WTC11 (cell line): ENCODE data around the gene RECK. TPM values are rescaled to one million over a fixed set of nuclear protein-coding genes. Genes with fewer than 3 reads are reported as not detected.
A peak's percentile ranks its signal among the peaks of the same experiment; 100 is the strongest.
"Not testable (repeated sequence)": the region's sequence is repeated elsewhere in the genome, so short reads cannot be mapped to it uniquely, and the experiment has no call there.

Experiments used
- ATAC-seq: fragments of 200-7000 bp; cut with Tn5 transposase; 2 replicates; pipeline ENCODE4 v1.10.0; 2021; ENCODE audit warnings: mild to moderate bottlenecking, moderate library complexity
- CTCF ChIA-PET: fragments of 300-600 bp; sonication (Branson Sonifier 250); formaldehyde crosslinking; loops from one replicate; lab custom pipeline; 2021; ENCODE audit warnings: antibody characterized with exemption; lab: Charles Lee
- POLR2A ChIA-PET: fragments of 350-600 bp; sonication (Branson Sonifier 250); formaldehyde crosslinking; loops from one replicate; lab custom pipeline; 2021; ENCODE audit warnings: antibody characterized with exemption; lab: Charles Lee
- DNase-seq: peaks from one replicate; pipeline ENCODE4 v3.0.0; 2021; ENCODE audit warnings: low spot score
- H3K27ac Mint-ChIP-seq: 2 replicates; pipeline ENCODE4 v1.8.0; 2021; ENCODE audit warnings: mixed read lengths
- H3K27me3 Mint-ChIP-seq: 2 replicates; pipeline ENCODE4 v1.8.0; 2021; ENCODE audit warnings: low read depth, mild to moderate bottlenecking, moderate library complexity, mixed read lengths
- H3K36me3 Mint-ChIP-seq: 2 replicates; pipeline ENCODE4 v1.8.0; 2021; ENCODE audit warnings: mixed read lengths
- H3K4me1 Mint-ChIP-seq: 2 replicates; pipeline ENCODE4 v1.8.0; 2022; ENCODE audit warnings: mixed read lengths
- H3K4me3 Mint-ChIP-seq: 2 replicates; pipeline ENCODE4 v1.8.0; 2021; ENCODE audit warnings: mild to moderate bottlenecking, moderate library complexity, mixed read lengths
- H3K9me3 Mint-ChIP-seq: 2 replicates; pipeline ENCODE4 v1.8.0; 2021; ENCODE audit warnings: mixed read lengths
- EMX1 ChIP-seq: fragments of 250-450 bp; sonication (Bioruptor Pico); IDR thresholded peaks from 2 replicates; pipeline ENCODE4 v1.8.0; 2021; ENCODE audit warnings: mild to moderate bottlenecking
- ETV6 ChIP-seq: sonication (generic); formaldehyde crosslinking; IDR thresholded peaks from 2 replicates; pipeline ENCODE4 v1.8.1; 2022; ENCODE audit warnings: mild to moderate bottlenecking, missing genetic modification reagents
- GRHL2 ChIP-seq: fragments of 250-450 bp; sonication (Bioruptor Pico); IDR thresholded peaks from 2 replicates; pipeline ENCODE4 v1.8.0; 2022; ENCODE audit warnings: mild to moderate bottlenecking, moderate library complexity; ENCODE audit not compliant: insufficient replicate concordance, severe bottlenecking
- GTF2I ChIP-seq: fragments of 250-450 bp; sonication (Bioruptor Pico); conservative IDR thresholded peaks from 2 replicates; pipeline ENCODE4 v1.4.0; 2021; ENCODE audit warnings: mild to moderate bottlenecking
- HMGA2 ChIP-seq: fragments of 250-450 bp; sonication (Bioruptor Pico); IDR thresholded peaks from 2 replicates; pipeline ENCODE4 v1.4.0; 2021; ENCODE audit warnings: mild to moderate bottlenecking, moderate library complexity
- KAT7 ChIP-seq: sonication (generic); formaldehyde crosslinking; IDR thresholded peaks from 2 replicates; pipeline ENCODE4 v1.8.1; 2023; ENCODE audit warnings: missing genetic modification reagents, mild to moderate bottlenecking, borderline replicate concordance
- MXD4 ChIP-seq: fragments of 250-450 bp; sonication (Bioruptor Pico); IDR thresholded peaks from 2 replicates; pipeline ENCODE4 v1.8.0; 2021; ENCODE audit warnings: mild to moderate bottlenecking, moderate library complexity, borderline replicate concordance
- MYBL2 ChIP-seq: sonication (generic); formaldehyde crosslinking; IDR thresholded peaks from 2 replicates; pipeline ENCODE4 v1.8.1; 2023; ENCODE audit warnings: mild to moderate bottlenecking, moderate library complexity, missing genetic modification reagents
- NFATC4 ChIP-seq: fragments of 250-450 bp; sonication (Bioruptor Pico); IDR thresholded peaks from 2 replicates; pipeline ENCODE4 v1.9.0; 2021; ENCODE audit warnings: mild to moderate bottlenecking
- NR2C2 ChIP-seq: sonication (generic); formaldehyde crosslinking; IDR thresholded peaks from 2 replicates; pipeline ENCODE4 v1.8.0; 2022; ENCODE audit warnings: mild to moderate bottlenecking, missing genetic modification reagents
- PRRX2 ChIP-seq: fragments of 250-450 bp; sonication (Bioruptor Pico); IDR thresholded peaks from 2 replicates; pipeline ENCODE4 v1.8.0; 2021; ENCODE audit warnings: mild to moderate bottlenecking
- ZNF232 ChIP-seq: sonication (generic); formaldehyde crosslinking; IDR thresholded peaks from 2 replicates; pipeline ENCODE4 v1.8.0; 2022; ENCODE audit warnings: mild to moderate bottlenecking, missing genetic modification reagents
- ZNF416 ChIP-seq: fragments of 250-450 bp; sonication (Bioruptor Pico); IDR thresholded peaks from 2 replicates; pipeline ENCODE4 v1.9.0; 2021; ENCODE audit warnings: mild to moderate bottlenecking, inconsistent platforms
- ZNF423 ChIP-seq: fragments of 250-450 bp; sonication (Bioruptor Pico); IDR thresholded peaks from 2 replicates; pipeline ENCODE4 v2.1.2; 2022; ENCODE audit warnings: mild to moderate bottlenecking, moderate library complexity
- total RNA-seq: library from RNA; stranded (reverse); gene quantifications from 3 replicates; pipeline ENCODE4 v1.2.3, GENCODE V29; 2021
- TF ChIP-seq, protein P1 (sequence below): fragments of 200-600 bp; IDR thresholded peaks from 2 replicates; pipeline ENCODE4 v1.8.0; 2022; ENCODE audit warnings: antibody characterized with exemption
- TF ChIP-seq, protein P2 (sequence below): fragments of 250-450 bp; sonication (Bioruptor Pico); IDR thresholded peaks from 2 replicates; pipeline ENCODE4 v1.9.0; 2021; ENCODE audit warnings: mild to moderate bottlenecking, borderline replicate concordance
- TF ChIP-seq, protein P3 (sequence below): sonication (generic); formaldehyde crosslinking; IDR thresholded peaks from 2 replicates; pipeline ENCODE4 v1.8.1; 2022; ENCODE audit warnings: mild to moderate bottlenecking, missing genetic modification reagents, moderate library complexity, borderline replicate concordance
- TF ChIP-seq, protein P4 (sequence below): sonication (generic); formaldehyde crosslinking; IDR thresholded peaks from 2 replicates; pipeline ENCODE4 v1.8.1; 2023; ENCODE audit warnings: mild to moderate bottlenecking, missing genetic modification reagents
- TF ChIP-seq, protein P5 (sequence below): fragments of 250-450 bp; sonication (Bioruptor Pico); IDR thresholded peaks from 2 replicates; pipeline ENCODE4 v1.9.0; 2021; ENCODE audit warnings: moderate library complexity, mild to moderate bottlenecking, inconsistent platforms, borderline replicate concordance

Gene RECK
- total RNA-seq, 1 experiment from 2014 or later = 11.2 TPM

DNA sequence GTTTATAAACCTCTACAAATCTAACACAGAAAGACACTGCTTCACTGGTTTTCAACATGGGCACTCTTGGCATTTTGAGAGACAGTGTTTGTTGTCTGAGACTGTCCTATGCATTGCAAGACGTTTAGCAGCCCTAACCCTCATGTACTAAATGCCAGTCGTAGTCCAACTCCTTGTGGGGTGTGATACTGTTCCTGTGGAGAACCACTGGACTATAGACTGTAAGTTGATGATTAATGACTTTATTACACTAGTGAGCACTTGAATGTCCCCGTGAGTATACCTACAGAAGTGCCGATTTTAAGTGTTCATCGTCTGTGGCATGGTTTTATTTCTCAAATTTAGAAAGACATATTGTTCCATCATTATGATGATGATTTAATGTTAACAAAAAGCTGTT is 46.2 kb downstream of the RECK start (continued):
- TF ChIP-seq, protein P1, sequence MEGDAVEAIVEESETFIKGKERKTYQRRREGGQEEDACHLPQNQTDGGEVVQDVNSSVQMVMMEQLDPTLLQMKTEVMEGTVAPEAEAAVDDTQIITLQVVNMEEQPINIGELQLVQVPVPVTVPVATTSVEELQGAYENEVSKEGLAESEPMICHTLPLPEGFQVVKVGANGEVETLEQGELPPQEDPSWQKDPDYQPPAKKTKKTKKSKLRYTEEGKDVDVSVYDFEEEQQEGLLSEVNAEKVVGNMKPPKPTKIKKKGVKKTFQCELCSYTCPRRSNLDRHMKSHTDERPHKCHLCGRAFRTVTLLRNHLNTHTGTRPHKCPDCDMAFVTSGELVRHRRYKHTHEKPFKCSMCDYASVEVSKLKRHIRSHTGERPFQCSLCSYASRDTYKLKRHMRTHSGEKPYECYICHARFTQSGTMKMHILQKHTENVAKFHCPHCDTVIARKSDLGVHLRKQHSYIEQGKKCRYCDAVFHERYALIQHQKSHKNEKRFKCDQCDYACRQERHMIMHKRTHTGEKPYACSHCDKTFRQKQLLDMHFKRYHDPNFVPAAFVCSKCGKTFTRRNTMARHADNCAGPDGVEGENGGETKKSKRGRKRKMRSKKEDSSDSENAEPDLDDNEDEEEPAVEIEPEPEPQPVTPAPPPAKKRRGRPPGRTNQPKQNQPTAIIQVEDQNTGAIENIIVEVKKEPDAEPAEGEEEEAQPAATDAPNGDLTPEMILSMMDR = no peak

DNA sequence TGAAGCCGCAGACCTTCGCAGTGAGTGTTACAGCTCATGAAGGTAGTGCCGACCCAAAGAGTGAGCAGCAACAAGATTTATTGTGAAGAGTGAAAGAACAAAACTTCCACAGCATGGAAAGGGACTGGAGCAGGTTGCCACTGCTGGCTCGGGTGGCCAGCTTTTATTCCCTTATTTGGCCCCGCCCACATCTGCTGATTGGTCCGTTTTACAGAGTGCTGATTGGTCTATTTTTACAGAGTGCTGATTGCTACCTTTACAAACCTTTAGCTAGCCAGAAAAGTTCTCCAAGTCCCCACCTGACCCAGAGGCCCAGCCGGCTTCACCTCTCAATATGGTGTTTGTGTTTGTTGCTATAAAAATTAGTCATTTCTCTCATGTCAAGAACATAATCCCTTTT is 49.7 kb downstream of the RECK start:
- no peak for DNase-seq
- no peak for TF ChIP-seq PRRX2
- no peak for TF ChIP-seq MYBL2 (CRISPR knock-in tag)
- TF ChIP-seq, protein P2, sequence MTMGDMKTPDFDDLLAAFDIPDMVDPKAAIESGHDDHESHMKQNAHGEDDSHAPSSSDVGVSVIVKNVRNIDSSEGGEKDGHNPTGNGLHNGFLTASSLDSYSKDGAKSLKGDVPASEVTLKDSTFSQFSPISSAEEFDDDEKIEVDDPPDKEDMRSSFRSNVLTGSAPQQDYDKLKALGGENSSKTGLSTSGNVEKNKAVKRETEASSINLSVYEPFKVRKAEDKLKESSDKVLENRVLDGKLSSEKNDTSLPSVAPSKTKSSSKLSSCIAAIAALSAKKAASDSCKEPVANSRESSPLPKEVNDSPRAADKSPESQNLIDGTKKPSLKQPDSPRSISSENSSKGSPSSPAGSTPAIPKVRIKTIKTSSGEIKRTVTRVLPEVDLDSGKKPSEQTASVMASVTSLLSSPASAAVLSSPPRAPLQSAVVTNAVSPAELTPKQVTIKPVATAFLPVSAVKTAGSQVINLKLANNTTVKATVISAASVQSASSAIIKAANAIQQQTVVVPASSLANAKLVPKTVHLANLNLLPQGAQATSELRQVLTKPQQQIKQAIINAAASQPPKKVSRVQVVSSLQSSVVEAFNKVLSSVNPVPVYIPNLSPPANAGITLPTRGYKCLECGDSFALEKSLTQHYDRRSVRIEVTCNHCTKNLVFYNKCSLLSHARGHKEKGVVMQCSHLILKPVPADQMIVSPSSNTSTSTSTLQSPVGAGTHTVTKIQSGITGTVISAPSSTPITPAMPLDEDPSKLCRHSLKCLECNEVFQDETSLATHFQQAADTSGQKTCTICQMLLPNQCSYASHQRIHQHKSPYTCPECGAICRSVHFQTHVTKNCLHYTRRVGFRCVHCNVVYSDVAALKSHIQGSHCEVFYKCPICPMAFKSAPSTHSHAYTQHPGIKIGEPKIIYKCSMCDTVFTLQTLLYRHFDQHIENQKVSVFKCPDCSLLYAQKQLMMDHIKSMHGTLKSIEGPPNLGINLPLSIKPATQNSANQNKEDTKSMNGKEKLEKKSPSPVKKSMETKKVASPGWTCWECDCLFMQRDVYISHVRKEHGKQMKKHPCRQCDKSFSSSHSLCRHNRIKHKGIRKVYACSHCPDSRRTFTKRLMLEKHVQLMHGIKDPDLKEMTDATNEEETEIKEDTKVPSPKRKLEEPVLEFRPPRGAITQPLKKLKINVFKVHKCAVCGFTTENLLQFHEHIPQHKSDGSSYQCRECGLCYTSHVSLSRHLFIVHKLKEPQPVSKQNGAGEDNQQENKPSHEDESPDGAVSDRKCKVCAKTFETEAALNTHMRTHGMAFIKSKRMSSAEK = no peak
- TF ChIP-seq, protein P3, sequence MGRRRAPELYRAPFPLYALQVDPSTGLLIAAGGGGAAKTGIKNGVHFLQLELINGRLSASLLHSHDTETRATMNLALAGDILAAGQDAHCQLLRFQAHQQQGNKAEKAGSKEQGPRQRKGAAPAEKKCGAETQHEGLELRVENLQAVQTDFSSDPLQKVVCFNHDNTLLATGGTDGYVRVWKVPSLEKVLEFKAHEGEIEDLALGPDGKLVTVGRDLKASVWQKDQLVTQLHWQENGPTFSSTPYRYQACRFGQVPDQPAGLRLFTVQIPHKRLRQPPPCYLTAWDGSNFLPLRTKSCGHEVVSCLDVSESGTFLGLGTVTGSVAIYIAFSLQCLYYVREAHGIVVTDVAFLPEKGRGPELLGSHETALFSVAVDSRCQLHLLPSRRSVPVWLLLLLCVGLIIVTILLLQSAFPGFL (CRISPR knock-in tag) = no peak
- no peak for TF ChIP-seq EMX1 (CRISPR knock-in tag)
- TF ChIP-seq, protein P4, sequence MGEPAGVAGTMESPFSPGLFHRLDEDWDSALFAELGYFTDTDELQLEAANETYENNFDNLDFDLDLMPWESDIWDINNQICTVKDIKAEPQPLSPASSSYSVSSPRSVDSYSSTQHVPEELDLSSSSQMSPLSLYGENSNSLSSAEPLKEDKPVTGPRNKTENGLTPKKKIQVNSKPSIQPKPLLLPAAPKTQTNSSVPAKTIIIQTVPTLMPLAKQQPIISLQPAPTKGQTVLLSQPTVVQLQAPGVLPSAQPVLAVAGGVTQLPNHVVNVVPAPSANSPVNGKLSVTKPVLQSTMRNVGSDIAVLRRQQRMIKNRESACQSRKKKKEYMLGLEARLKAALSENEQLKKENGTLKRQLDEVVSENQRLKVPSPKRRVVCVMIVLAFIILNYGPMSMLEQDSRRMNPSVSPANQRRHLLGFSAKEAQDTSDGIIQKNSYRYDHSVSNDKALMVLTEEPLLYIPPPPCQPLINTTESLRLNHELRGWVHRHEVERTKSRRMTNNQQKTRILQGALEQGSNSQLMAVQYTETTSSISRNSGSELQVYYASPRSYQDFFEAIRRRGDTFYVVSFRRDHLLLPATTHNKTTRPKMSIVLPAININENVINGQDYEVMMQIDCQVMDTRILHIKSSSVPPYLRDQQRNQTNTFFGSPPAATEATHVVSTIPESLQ (CRISPR knock-in tag) = no peak
- TF ChIP-seq KAT7 (CRISPR knock-in tag) = no peak
- TF ChIP-seq ZNF232 (CRISPR knock-in tag) = no peak
- TF ChIP-seq ZNF416 (CRISPR knock-in tag) = no peak
- no peak for TF ChIP-seq NFATC4 (CRISPR knock-in tag)
- no peak for TF ChIP-seq ZNF423 (CRISPR knock-in tag)
- TF ChIP-seq ETV6 (CRISPR knock-in tag) = no peak
- TF ChIP-seq, protein P5, sequence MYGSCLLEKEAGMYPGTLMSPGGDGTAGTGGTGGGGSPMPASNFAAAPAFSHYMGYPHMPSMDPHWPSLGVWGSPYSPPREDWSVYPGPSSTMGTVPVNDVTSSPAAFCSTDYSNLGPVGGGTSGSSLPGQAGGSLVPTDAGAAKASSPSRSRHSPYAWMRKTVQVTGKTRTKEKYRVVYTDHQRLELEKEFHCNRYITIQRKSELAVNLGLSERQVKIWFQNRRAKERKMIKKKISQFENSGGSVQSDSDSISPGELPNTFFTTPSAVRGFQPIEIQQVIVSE = no peak
- TF ChIP-seq NR2C2 (CRISPR knock-in tag) = no peak
- no peak for TF ChIP-seq GTF2I (CRISPR knock-in tag)
- TF ChIP-seq GRHL2 = no peak
- TF ChIP-seq MXD4 (CRISPR knock-in tag) = no peak
- no peak for TF ChIP-seq HMGA2 (CRISPR knock-in tag)
- POLR2A ChIA-PET = no interaction called here
- Mint-ChIP-seq H3K9me3 (peaks cover 16% of the 10 kb centered on the region), H3K4me3 (no peak overlapping the region), H3K27ac (peak overlapping the region; percentile 41; the same call in 1 of the 2 replicates), H3K4me1 (peaks cover 12% of the 10 kb centered on the region), H3K27me3 (no peaks in the 10 kb centered on the region), H3K36me3 (peaks cover 29% of the 10 kb centered on the region)
- ATAC-seq = no peak
- CTCF ChIA-PET = interaction anchor here (1.0 kb wide), 1 partner anchor 16 kb away, joined by 3 read pairs; no protein-coding TSS in a partner anchor

DNA sequence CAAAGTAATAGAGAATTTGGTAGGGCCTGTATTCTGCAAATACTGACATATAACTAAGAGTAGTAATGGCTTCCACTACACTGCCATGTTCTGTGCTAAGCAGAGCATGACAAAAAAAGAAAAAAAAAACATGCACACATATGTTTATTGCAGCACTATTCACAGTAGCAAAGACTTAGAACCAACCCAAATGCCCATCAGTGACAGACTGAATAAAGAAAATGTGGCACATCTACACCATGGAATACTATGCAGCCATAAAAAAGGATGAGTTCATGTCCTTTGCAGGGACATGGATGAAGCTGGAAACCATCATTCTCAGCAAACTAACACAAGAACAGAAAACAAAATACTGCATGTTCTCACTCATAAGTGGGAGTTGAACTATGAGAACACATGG is 50.3 kb downstream of the RECK start:
- DNase-seq, H3K4me3 Mint-ChIP-seq, H3K27me3 Mint-ChIP-seq, H3K27ac Mint-ChIP-seq, POLR2A ChIA-PET, ATAC-seq: not testable (repeated sequence)
- peaks cover 29% of the 10 kb centered on the region for H3K36me3 Mint-ChIP-seq
- CTCF ChIA-PET = interaction anchor here (0.6 kb wide), 1 partner anchor 215 kb away, joined by 4 read pairs; no protein-coding TSS in a partner anchor
- peaks cover 18% of the 10 kb centered on the region for H3K4me1 Mint-ChIP-seq
- peaks cover 16% of the 10 kb centered on the region for H3K9me3 Mint-ChIP-seq
